HepG2 (cell line): ENCODE measurements around the gene PGPEP1. TPM values are rescaled to one million over a fixed set of nuclear protein-coding genes. Genes with fewer than 3 reads are reported as not detected.

Experiments used
- ARNT2 ChIP-seq: sonication (generic); formaldehyde crosslinking; IDR thresholded peaks from 2 replicates; pipeline ENCODE4 v1.8.0; 2022; ENCODE audit warnings: mild to moderate bottlenecking, low read depth, missing genetic modification reagents, moderate library complexity
- BHLHE40 ChIP-seq: IDR thresholded peaks from 2 replicates; pipeline ENCODE4 v1.6.1; 2011; ENCODE audit warnings: low read length, improper control_type of control experiment
- BRCA1 ChIP-seq: sonication (generic); formaldehyde crosslinking; IDR thresholded peaks from 2 replicates; pipeline ENCODE4 v1.4.0; 2020; ENCODE audit warnings: missing genetic modification reagents
- CENPBD1 ChIP-seq: sonication (generic); formaldehyde crosslinking; IDR thresholded peaks from 2 replicates; pipeline ENCODE4 v1.8.0; 2022; ENCODE audit warnings: missing genetic modification reagents, low read depth, mild to moderate bottlenecking, borderline replicate concordance
- CERS6 ChIP-seq: sonication (generic); formaldehyde crosslinking; IDR thresholded peaks from 2 replicates; pipeline ENCODE4 v1.5.0; 2020; ENCODE audit warnings: missing genetic modification reagents
- GABPB1 ChIP-seq: IDR thresholded peaks from 2 replicates; pipeline ENCODE4 v1.6.1; 2016; ENCODE audit warnings: mild to moderate bottlenecking, missing genetic modification reagents, moderate library complexity, missing compliant biosample characterization
- HOMEZ ChIP-seq: IDR thresholded peaks from 2 replicates; pipeline ENCODE4 v1.6.1; 2016; ENCODE audit warnings: low read depth
- KAT8 ChIP-seq: IDR thresholded peaks from 2 replicates; pipeline ENCODE4 v1.6.1; 2016; ENCODE audit warnings: missing genetic modification reagents, missing compliant biosample characterization
- KLF12 ChIP-seq: sonication (generic); formaldehyde crosslinking; IDR thresholded peaks from 2 replicates; pipeline ENCODE4 v1.4.0; 2020; ENCODE audit warnings: missing genetic modification reagents, borderline replicate concordance
- MXD4 ChIP-seq: IDR thresholded peaks from 2 replicates; pipeline ENCODE4 v1.6.1; 2016; ENCODE audit warnings: mild to moderate bottlenecking, missing biosample characterization, missing genetic modification reagents
- NFYB ChIP-seq: sonication (generic); formaldehyde crosslinking; IDR thresholded peaks from 2 replicates; pipeline ENCODE4 v1.4.0; 2020; ENCODE audit warnings: missing genetic modification reagents
- POLR2AphosphoS5 ChIP-seq: IDR thresholded peaks from 2 replicates; pipeline ENCODE4 v1.6.1; 2012; ENCODE audit warnings: low read depth, low read length
- RCOR2 ChIP-seq: IDR thresholded peaks from 2 replicates; pipeline ENCODE4 v1.6.1; 2016; ENCODE audit warnings: missing biosample characterization, missing genetic modification reagents
- SRY ChIP-seq: sonication (generic); formaldehyde crosslinking; IDR thresholded peaks from 2 replicates; pipeline ENCODE4 v1.8.0; 2022; ENCODE audit warnings: mild to moderate bottlenecking, missing genetic modification reagents
- TFDP2 ChIP-seq: sonication (generic); formaldehyde crosslinking; IDR thresholded peaks from 2 replicates; pipeline ENCODE4 v1.4.0; 2020; ENCODE audit warnings: missing genetic modification reagents
- ZFYVE20 ChIP-seq: sonication (generic); formaldehyde crosslinking; IDR thresholded peaks from 2 replicates; pipeline ENCODE4 v1.8.0; 2023; ENCODE audit warnings: low read depth, mild to moderate bottlenecking, moderate library complexity, missing genetic modification reagents, borderline replicate concordance
- ZGPAT ChIP-seq: IDR thresholded peaks from 2 replicates; pipeline ENCODE4 v1.6.1; 2016; ENCODE audit warnings: mild to moderate bottlenecking
- ZKSCAN5 ChIP-seq: sonication (generic); formaldehyde crosslinking; IDR thresholded peaks from 2 replicates; pipeline ENCODE4 v1.5.1; 2020; ENCODE audit warnings: mild to moderate bottlenecking, missing genetic modification reagents
- ZNF101 ChIP-seq: sonication (generic); formaldehyde crosslinking; IDR thresholded peaks from 2 replicates; pipeline ENCODE4 v1.4.0; 2020; ENCODE audit warnings: mild to moderate bottlenecking, low read depth, missing genetic modification reagents, borderline replicate concordance
- ZNF598 ChIP-seq: sonication (generic); formaldehyde crosslinking; IDR thresholded peaks from 2 replicates; pipeline ENCODE4 v1.5.1; 2020; ENCODE audit warnings: mild to moderate bottlenecking, missing genetic modification reagents, borderline replicate concordance
- ZSCAN25 ChIP-seq: sonication (generic); formaldehyde crosslinking; IDR thresholded peaks from 2 replicates; pipeline ENCODE4 v1.8.0; 2022; ENCODE audit warnings: mild to moderate bottlenecking, missing genetic modification reagents
- ZSCAN29 ChIP-seq: sonication (generic); formaldehyde crosslinking; conservative IDR thresholded peaks from 2 replicates; pipeline ENCODE4 v1.4.0; 2020; ENCODE audit warnings: mild to moderate bottlenecking, missing genetic modification reagents
- polyA plus RNA-seq, 8 experiments: library from polyadenylated mRNA; depleted of rRNA in 3 of 8; stranded (reverse) in 7 of 8; unstranded in 1 of 8; fragments of >200 nt; fragmentation: Illumina TruSeq in 4 of 8; extraction: Trizol in 4 of 8; gene quantifications; 2 replicates each; pipeline versions ENCODE4 v1.2.1 to v1.2.3, GENCODE V29; 2011 to 2016; ENCODE audit warnings: low read depth in 4 of 8, missing spikeins in 1 of 8, mixed read lengths in 1 of 8; ENCODE audit not compliant: insufficient read depth in 1 of 8
- total RNA-seq, 5 experiments: library from RNA; depleted of rRNA; stranded (reverse); fragments of >200 nt; fragmentation: Illumina TruSeq; extraction: Trizol; gene quantifications; 2 replicates each; pipeline ENCODE4 v1.2.3, GENCODE V29; 2016; ENCODE audit warnings: low read depth in 1 of 5
- TF ChIP-seq, protein P1 (sequence below): conservative IDR thresholded peaks from 2 replicates; pipeline ENCODE4 v1.6.1; 2018; ENCODE audit warnings: missing genetic modification reagents

PGPEP1 gene
- total and polyA plus RNA-seq, 2 of the 13 experiments (the other 11 are each of a cell fraction or from before 2014, with no cell fraction given): 53.1 to 56.6 TPM

DNA sequence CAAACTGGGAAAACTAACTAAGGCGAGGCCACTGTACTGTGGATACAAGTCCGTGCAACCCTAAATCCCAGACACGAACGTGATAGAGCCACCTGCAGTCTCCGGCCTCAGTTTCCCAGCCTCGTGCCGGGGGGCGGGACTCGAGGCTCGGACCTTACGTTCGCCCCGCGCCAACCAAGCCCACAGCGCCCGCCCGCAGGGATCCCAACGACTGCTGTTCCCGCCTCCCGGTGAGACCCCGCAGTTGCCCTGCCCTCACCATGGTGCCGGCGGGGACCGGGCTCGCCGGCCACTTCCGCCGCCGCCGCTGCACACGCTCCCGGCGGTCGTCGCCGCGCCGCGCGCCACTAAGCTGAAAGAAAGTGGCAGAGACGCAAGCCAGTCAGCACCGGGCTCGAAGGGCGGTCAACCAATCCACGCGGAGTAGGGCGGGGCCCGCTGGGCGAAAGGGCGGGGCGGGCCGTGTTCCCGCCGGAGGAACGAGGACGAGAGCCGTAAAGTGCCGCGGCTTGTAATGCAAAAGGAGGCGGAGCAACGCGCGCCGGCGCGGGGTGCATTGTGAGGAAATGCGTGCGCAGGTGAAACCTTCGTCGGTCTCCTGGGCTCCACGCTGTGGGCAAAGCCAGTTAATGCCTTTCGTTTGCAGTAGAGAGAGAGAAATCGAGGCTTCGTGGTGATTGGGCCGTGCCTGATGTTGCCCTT, 17.5 kb upstream of the PGPEP1 start, which contains the start of gene LSM4 (continued):
- TF ChIP-seq ZNF598 (CRISPR knock-in tag) (0 out of 2 replicates have a peak, but pooled peaks have one; percentile 9), RCOR2 (CRISPR knock-in tag) (no peak; the same call in 1 of the 2 replicates), BRCA1 (no peak), ZNF101 (CRISPR knock-in tag) (no peak), HOMEZ (CRISPR knock-in tag) (peak; percentile 21; the same call in 1 of the 2 replicates), BHLHE40 (0 out of 2 replicates have a peak, but pooled peaks have one; percentile 17), TFDP2 (CRISPR knock-in tag) (peak; percentile 98), MXD4 (CRISPR knock-in tag) (peak; percentile 72), GABPB1 (CRISPR knock-in tag) (peak; percentile 90), ZSCAN29 (peak; percentile 18; the same call in 1 of the 2 replicates), ZGPAT (CRISPR knock-in tag) (peak; percentile 82), ARNT2 (CRISPR knock-in tag) (peak; percentile 85), NFYB (CRISPR knock-in tag) (peak; percentile 92), KLF12 (CRISPR knock-in tag) (peak; percentile 38), ZSCAN25 (peak; percentile 61), ZKSCAN5 (CRISPR knock-in tag) (no peak), KAT8 (CRISPR knock-in tag) (peak; percentile 43; the same call in 1 of the 2 replicates), CENPBD1 (CRISPR knock-in tag) (0 out of 2 replicates have a peak, but pooled peaks have one; percentile 65), POLR2AphosphoS5 (peak; percentile 71), SRY (CRISPR knock-in tag) (peak; percentile 94; the same call in 1 of the 2 replicates), ZFYVE20 (CRISPR knock-in tag) (no peak), CERS6 (CRISPR knock-in tag) (no peak)
- TF ChIP-seq, protein P1, sequence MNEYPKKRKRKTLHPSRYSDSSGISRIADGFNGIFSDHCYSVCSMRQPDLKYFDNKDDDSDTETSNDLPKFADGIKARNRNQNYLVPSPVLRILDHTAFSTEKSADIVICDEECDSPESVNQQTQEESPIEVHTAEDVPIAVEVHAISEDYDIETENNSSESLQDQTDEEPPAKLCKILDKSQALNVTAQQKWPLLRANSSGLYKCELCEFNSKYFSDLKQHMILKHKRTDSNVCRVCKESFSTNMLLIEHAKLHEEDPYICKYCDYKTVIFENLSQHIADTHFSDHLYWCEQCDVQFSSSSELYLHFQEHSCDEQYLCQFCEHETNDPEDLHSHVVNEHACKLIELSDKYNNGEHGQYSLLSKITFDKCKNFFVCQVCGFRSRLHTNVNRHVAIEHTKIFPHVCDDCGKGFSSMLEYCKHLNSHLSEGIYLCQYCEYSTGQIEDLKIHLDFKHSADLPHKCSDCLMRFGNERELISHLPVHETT (CRISPR knock-in tag): peak; percentile 92
